GM12891 (cell line): ENCODE data around the gene ADD2.

Source experiments
- DNase-seq: peaks from one replicate; pipeline ENCODE4 v3.0.0; 2011; ENCODE audit warnings: low spot score; ENCODE audit not compliant: insufficient read length
- FAIRE-seq: peaks from 2 replicates; lab custom pipeline; 2011; peaks lifted over from hg19 to GRCh38; lab: Jason Lieb, UNC
- PAX5 ChIP-seq: IDR thresholded peaks from 2 replicates; pipeline ENCODE4 v1.6.1; 2011; ENCODE audit warnings: low read length, moderate library complexity, mild to moderate bottlenecking; ENCODE audit not compliant: insufficient read depth, severe bottlenecking
- POLR2A ChIP-seq: IDR thresholded peaks from 2 replicates; pipeline ENCODE4 v1.6.1; 2011; ENCODE audit warnings: low read depth, low read length, control low read depth
- POLR2AphosphoS5 ChIP-seq: IDR thresholded peaks from 2 replicates; pipeline ENCODE4 v1.6.1; 2011; ENCODE audit warnings: low read depth, low read length, control low read depth
- POU2F2 ChIP-seq: IDR thresholded peaks from 2 replicates; pipeline ENCODE4 v1.6.1; 2011; ENCODE audit warnings: low read depth, mild to moderate bottlenecking, control low read depth, low read length, moderate library complexity
- SPI1 ChIP-seq: IDR thresholded peaks from 2 replicates; pipeline ENCODE4 v1.6.1; 2011; ENCODE audit warnings: low read depth, low read length, control low read depth
- TAF1 ChIP-seq: IDR thresholded peaks from 2 replicates; pipeline ENCODE4 v1.6.1; 2011; ENCODE audit warnings: low read depth, low read length, control low read depth

Gene ADD2

DNA sequence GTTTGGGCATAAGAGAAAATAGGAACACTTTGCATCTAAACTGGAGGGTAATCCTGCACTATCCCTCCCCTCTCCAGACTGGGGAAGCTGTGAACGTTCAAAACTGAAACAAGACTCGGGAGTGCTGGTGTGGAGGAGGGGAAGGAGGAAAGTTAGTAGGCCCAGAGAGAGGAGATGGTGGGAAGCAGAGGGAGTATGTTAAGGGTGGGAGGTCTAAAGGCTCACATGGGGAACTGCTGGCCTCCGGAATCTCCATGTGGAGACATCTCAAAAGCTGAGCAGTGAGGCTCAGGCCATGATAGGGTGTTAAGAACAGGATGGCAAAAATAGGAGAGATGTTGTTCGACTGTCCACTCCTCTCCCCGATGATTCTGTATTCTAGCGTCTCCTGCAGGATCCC, 47.9 kb downstream of the ADD2 start:
- TF ChIP-seq POU2F2 (no peak), TAF1 (no peak), POLR2A (no peak), PAX5 (no peak), SPI1 (no peak), POLR2AphosphoS5 (no peak)
- FAIRE-seq (no peak), DNase-seq (no peak)

DNA sequence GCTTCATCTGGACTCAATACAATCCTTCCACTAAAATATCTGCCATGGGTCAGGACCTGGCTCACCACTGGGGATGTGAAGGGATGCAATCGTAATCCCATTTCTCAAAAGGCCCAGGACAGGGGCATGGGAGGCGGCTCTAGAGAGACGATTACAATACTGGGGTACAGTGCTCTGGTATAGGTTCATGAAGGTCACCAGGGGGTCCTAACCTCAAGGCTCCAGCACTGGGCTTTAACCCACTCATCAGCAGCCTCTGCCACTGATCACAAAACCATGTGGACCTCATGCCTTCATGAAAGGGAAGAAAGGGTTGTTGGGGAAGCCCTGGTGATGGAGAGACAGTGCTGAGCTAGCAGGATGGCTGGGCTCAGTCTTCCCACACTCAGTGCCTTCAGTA, 48.8 kb downstream of the ADD2 start:
- FAIRE-seq (no peak), DNase-seq (no peak)
- TF ChIP-seq POU2F2 (no peak), PAX5 (no peak), TAF1 (no peak), POLR2A (no peak), SPI1 (no peak), POLR2AphosphoS5 (no peak)

DNA sequence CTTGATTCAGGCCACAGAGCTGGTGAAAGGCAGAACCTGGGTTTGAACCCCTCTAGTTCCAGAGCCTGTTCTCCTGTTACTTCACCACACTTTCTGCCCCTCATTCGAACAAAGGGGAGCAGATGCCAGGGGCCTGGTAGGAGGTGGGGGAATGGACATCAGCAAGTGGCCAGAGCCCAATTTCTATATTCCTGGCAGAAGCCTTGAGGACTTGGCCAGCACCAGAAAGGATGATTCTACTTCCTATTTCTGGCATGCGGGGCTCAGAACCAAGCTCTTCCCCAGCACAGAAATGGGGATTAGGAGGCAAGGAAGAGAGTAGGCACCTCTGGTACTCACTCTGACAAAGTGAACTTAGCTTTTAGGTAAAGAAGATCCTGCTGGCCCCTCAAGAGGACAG, 49.3 kb downstream of the ADD2 start:
- DNase-seq: no peak
- no peak for FAIRE-seq
- no peak for TF ChIP-seq TAF1
- no peak for TF ChIP-seq PAX5
- no peak for TF ChIP-seq POLR2AphosphoS5
- no peak for TF ChIP-seq SPI1
- TF ChIP-seq POU2F2: no peak
- no peak for TF ChIP-seq POLR2A

- DNase-seq (no peak), FAIRE-seq (no peak)
- no peak for TF ChIP-seq SPI1
- TF ChIP-seq POLR2AphosphoS5: no peak
- no peak for TF ChIP-seq PAX5
- no peak for TF ChIP-seq POU2F2
Measured at GRCh38 chr2:70718241-70718640, 49.8 kb downstream of the ADD2 start.

DNA sequence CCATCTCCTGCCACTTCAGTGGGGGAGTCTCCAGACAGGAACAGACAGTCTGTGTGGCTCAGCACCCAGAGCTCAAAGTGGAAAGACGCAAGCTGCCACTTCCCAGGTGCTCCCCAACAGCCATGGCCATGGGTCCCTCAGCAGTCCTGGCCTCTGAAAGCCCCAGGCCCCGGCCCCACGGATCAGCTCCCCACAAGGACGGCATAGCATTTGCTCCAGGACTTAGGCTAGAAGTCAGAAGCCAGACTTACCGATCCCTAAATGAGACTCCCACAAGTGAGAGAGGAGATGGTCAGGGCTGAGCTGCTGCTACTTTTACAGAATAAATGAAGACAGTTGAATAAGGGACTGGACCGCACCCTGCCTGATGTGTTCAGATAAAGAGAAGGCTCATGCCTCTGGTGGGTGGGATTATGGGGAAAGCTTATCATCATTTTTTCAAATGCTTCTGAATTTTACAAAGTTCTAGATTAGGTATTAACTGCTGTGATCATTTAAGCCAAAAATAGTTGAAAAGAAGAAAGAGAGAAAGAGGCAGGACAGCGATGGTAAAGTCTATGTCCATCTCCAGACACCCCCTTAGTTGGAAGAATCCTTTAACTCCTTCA, 50.5 kb downstream of the ADD2 start:
- TF ChIP-seq POLR2AphosphoS5 (no peak), SPI1 (no peak), POU2F2 (no peak), TAF1 (no peak), POLR2A (no peak), PAX5 (no peak)
- no peak for DNase-seq
- no peak for FAIRE-seq

DNA sequence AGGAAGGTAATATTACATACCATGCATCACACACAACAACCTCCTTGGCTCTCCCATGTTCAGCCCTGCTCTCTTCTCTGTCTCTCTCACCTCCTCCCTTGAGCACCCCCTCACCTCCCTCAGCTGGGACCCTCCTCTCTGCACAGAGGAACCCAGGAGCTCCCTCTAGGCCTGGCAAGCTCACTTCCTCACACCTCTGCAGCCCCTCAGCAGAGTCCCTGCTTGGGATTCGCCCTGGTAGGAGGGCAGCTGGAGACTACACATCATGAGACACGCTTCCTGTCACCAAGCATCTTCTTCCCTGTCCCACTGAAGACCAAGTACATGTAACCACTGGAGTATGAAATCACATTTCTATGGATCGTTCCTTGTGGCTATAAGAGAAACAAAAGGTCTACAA, 51.0 kb downstream of the ADD2 start:
- TF ChIP-seq POU2F2: no peak
- no peak for TF ChIP-seq POLR2A
- TF ChIP-seq POLR2AphosphoS5: no peak
- TF ChIP-seq PAX5: no peak
- TF ChIP-seq TAF1: no peak
- no peak for TF ChIP-seq SPI1
- FAIRE-seq (no peak), DNase-seq (no peak)

- TF ChIP-seq POLR2AphosphoS5: no peak
- TF ChIP-seq POLR2A: no peak
- TF ChIP-seq POU2F2: no peak
- no peak for DNase-seq
- FAIRE-seq: no peak
Measured at GRCh38 chr2:70716131-70716743, 51.8 kb downstream of the ADD2 start.

GRCh38 chr2:70715071-70715985, 52.7 kb downstream of the ADD2 start:
- FAIRE-seq: no peak
- TF ChIP-seq POLR2A (no peak), POLR2AphosphoS5 (no peak), PAX5 (no peak)
- DNase-seq: no peak

DNA sequence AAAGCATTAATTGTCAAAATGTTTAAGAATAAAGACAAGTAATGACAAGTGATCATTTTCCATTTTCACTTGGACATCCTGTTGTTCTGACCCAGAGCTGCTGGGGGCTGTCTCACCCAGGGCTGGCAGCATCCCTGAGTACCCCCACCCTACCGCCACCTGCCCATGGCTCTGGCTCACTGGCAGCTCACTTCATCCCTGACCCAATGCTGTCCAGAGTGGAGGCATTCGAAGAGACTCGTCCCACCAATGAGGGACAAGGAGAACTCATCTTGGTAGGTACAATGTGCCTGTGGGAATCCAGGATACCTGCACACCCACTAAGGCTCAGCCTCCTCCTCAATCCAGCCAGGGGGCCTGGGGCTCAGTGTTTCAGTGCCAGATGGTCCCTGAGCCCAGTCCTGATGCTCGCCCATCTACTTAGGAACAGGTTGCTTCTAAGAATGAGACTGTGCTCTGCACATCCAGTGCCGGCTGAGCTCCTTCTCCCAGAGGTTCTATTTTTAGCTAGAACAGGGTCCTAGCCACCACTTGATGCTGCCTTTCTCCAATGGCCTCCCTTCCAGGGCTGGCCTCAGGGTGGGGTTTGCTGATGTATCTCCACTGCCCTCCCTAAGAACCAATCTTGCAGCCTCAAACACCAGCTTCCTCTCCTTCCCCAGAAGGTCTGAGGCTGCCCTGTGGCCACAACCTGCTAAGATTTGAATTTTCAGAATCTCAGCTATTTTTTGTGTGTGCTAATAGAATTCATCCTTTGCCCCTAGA, 53.7 kb downstream of the ADD2 start:
- DNase-seq (no peak), FAIRE-seq (no peak)
- TF ChIP-seq SPI1 (no peak), POU2F2 (no peak), PAX5 (no peak), POLR2A (no peak), TAF1 (no peak), POLR2AphosphoS5 (no peak)
